HL-60 (cell line): ENCODE data around the gene NCOA5.

Experiments
- POLR2AphosphoS5 ChIP-seq: IDR thresholded peaks from 2 replicates; pipeline ENCODE4 v1.6.1; 2012; ENCODE audit warnings: low read depth
- TF ChIP-seq, protein P1 (sequence below): IDR thresholded peaks from one replicate; pipeline ENCODE4 v1.5.1; 2011; ENCODE audit warnings: low read length, control low read depth, inconsistent platforms; ENCODE audit not compliant: insufficient read depth
- TF ChIP-seq, protein P2 (sequence below): IDR thresholded peaks from 2 replicates; pipeline ENCODE4 v1.6.1; 2012; ENCODE audit warnings: low read depth; ENCODE audit not compliant: insufficient replicate concordance

GRCh38 chr20:46104262-46104661, 14.5 kb upstream of the NCOA5 start:
- TF ChIP-seq, protein P1, sequence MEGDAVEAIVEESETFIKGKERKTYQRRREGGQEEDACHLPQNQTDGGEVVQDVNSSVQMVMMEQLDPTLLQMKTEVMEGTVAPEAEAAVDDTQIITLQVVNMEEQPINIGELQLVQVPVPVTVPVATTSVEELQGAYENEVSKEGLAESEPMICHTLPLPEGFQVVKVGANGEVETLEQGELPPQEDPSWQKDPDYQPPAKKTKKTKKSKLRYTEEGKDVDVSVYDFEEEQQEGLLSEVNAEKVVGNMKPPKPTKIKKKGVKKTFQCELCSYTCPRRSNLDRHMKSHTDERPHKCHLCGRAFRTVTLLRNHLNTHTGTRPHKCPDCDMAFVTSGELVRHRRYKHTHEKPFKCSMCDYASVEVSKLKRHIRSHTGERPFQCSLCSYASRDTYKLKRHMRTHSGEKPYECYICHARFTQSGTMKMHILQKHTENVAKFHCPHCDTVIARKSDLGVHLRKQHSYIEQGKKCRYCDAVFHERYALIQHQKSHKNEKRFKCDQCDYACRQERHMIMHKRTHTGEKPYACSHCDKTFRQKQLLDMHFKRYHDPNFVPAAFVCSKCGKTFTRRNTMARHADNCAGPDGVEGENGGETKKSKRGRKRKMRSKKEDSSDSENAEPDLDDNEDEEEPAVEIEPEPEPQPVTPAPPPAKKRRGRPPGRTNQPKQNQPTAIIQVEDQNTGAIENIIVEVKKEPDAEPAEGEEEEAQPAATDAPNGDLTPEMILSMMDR, result no peak
- no peak for TF ChIP-seq POLR2AphosphoS5
- TF ChIP-seq, protein P2, sequence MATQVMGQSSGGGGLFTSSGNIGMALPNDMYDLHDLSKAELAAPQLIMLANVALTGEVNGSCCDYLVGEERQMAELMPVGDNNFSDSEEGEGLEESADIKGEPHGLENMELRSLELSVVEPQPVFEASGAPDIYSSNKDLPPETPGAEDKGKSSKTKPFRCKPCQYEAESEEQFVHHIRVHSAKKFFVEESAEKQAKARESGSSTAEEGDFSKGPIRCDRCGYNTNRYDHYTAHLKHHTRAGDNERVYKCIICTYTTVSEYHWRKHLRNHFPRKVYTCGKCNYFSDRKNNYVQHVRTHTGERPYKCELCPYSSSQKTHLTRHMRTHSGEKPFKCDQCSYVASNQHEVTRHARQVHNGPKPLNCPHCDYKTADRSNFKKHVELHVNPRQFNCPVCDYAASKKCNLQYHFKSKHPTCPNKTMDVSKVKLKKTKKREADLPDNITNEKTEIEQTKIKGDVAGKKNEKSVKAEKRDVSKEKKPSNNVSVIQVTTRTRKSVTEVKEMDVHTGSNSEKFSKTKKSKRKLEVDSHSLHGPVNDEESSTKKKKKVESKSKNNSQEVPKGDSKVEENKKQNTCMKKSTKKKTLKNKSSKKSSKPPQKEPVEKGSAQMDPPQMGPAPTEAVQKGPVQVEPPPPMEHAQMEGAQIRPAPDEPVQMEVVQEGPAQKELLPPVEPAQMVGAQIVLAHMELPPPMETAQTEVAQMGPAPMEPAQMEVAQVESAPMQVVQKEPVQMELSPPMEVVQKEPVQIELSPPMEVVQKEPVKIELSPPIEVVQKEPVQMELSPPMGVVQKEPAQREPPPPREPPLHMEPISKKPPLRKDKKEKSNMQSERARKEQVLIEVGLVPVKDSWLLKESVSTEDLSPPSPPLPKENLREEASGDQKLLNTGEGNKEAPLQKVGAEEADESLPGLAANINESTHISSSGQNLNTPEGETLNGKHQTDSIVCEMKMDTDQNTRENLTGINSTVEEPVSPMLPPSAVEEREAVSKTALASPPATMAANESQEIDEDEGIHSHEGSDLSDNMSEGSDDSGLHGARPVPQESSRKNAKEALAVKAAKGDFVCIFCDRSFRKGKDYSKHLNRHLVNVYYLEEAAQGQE, result no peak
